HG03460 (cell line): Measurements from ENCODE around the gene PFKP.
A peak's percentile ranks its signal among the peaks of the same experiment; 100 is the strongest.
"Not testable (repeated sequence)": the region's sequence is repeated elsewhere in the genome, so short reads cannot be mapped to it uniquely, and the experiment has no call there.

Source experiments
- ATAC-seq: cut with Tn5 transposase; IDR thresholded peaks from one replicate; pipeline ENCODE4 v1.9.1; 2021; ENCODE audit not compliant: unreplicated experiment

Gene PFKP

GRCh38 chr10:3150366-3150765 lies 83.0 kb downstream of the PFKP start:
- ATAC-seq = no peak

GRCh38 chr10:3150961-3151360 lies 83.6 kb downstream of the PFKP start:
- ATAC-seq = no peak

- no peak for ATAC-seq
Observed at GRCh38 chr10:3151889-3152565, 84.7 kb downstream of the PFKP start.

GRCh38 chr10:3152566-3152935 lies 85.2 kb downstream of the PFKP start:
- ATAC-seq = no peak

GRCh38 chr10:3154666-3155065 lies 87.3 kb downstream of the PFKP start:
- ATAC-seq = no peak

GRCh38 chr10:3159152-3159551 lies 91.8 kb downstream of the PFKP start:
- no peak for ATAC-seq

GRCh38 chr10:3162533-3162932 lies 95.2 kb downstream of the PFKP start:
- no peak for ATAC-seq

GRCh38 chr10:3163879-3164278 lies 96.5 kb downstream of the PFKP start:
- no peak for ATAC-seq

- no peak for ATAC-seq
Observed at GRCh38 chr10:3165196-3165595, 97.8 kb downstream of the PFKP start.

- ATAC-seq = no peak
Observed at GRCh38 chr10:3166496-3167290, 99.3 kb downstream of the PFKP start.

- no peak for ATAC-seq
Observed at GRCh38 chr10:3167611-3168330, 100.4 kb downstream of the PFKP start.

- ATAC-seq = no peak
Observed at GRCh38 chr10:3169271-3169670, 101.9 kb downstream of the PFKP start.

GRCh38 chr10:3169673-3170072 lies 102.3 kb downstream of the PFKP start:
- no peak for ATAC-seq

GRCh38 chr10:3171488-3171887 lies 104.1 kb downstream of the PFKP start:
- not testable (repeated sequence) for ATAC-seq

GRCh38 chr10:3172081-3172445 lies 104.7 kb downstream of the PFKP start:
- ATAC-seq = peak; percentile 0

GRCh38 chr10:3172446-3173170 lies 105.3 kb downstream of the PFKP start, which contains the start of gene PITRM1:
TSS of gene PITRM1 (minus strand) at chr10:3172782. CDS start at chr10:3172772, 10 bp downstream.
- ATAC-seq = peak; percentile 94

- ATAC-seq = peak; percentile 29
Observed at GRCh38 chr10:3173171-3173878, 106.0 kb downstream of the PFKP start.

- no peak for ATAC-seq
Observed at GRCh38 chr10:3178042-3178441, 110.7 kb downstream of the PFKP start.

- no peak for ATAC-seq
Observed at GRCh38 chr10:3179174-3179573, 111.8 kb downstream of the PFKP start.

GRCh38 chr10:3180355-3181025 lies 113.1 kb downstream of the PFKP start:
- ATAC-seq = no peak
